ENCODE measurements around the gene LIN7B.

LIN7B gene

GRCh38 chr19:49094505-49095482 is 19.4 kb upstream of the LIN7B start:
- CTCF ChIA-PET, result interaction anchor here (0.6 to 7.1 kb wide), 9 partner anchors 13 to 131 kb away, joined by 3 to 105 read pairs (median 11); no protein-coding TSS in a partner anchor
- H3K4me3 ChIP-seq (ENCODE audit: low read depth, low read length), result no peak overlapping the region
- peaks cover 8% of the 10 kb centered on the region for H3K4me1 ChIP-seq (ENCODE audit: control insufficient read depth, insufficient read depth, low read length)
- peaks cover 85 to 100% of the 10 kb centered on the region in 2 experiments for H3K36me3 ChIP-seq (ENCODE audit: control insufficient read depth in 2 of 2, insufficient read depth in 1 of 2, low read length in 2 of 2)
- POLR2A ChIA-PET, result interaction anchor here (0.6 to 1.3 kb wide), 5 partner anchors 10 to 134 kb away, joined by 3 to 5 read pairs (median 4); partner anchors contain the start of genes LIN7B and RUVBL2
- no peaks in the 10 kb centered on the region for H3K9me3 ChIP-seq (ENCODE audit: control insufficient read depth, insufficient read depth, low read depth, low read length)
- TF ChIP-seq ZNF473 (tag by site-specific recombination; IDR thresholded peaks at IDR 0.05) (no peak), ZIC2 (tag by site-specific recombination; IDR thresholded peaks at IDR 0.05) (peak; percentile 35; the same call in 1 of the 2 replicates)
- no peak overlapping the region; the same call in 1 of the 2 replicates for H3K27ac ChIP-seq (ENCODE audit: extremely low read depth, low read depth, low read length)

- H3K36me3 ChIP-seq (ENCODE audit: control insufficient read depth in 2 of 2, insufficient read depth in 1 of 2, low read length in 2 of 2), result peaks cover 81 to 95% of the 10 kb centered on the region in 2 experiments
- TF ChIP-seq ZBTB44 (tag by site-specific recombination; IDR thresholded peaks at IDR 0.05), result peak; percentile 34; the same call in 1 of the 2 replicates
- TF ChIP-seq ZNF2 (tag by site-specific recombination; IDR thresholded peaks at IDR 0.05), result peak; percentile 94
- peak; percentile 78 for TF ChIP-seq ZNF600 (tag by site-specific recombination; IDR thresholded peaks at IDR 0.05)
- TF ChIP-seq PATZ1 (tag by site-specific recombination; IDR thresholded peaks at IDR 0.05), result peak; percentile 58; the same call in 1 of the 2 replicates
- TF ChIP-seq ZBTB20 (tag by site-specific recombination; IDR thresholded peaks at IDR 0.05), result peak; percentile 75
- no peak for TF ChIP-seq ZFP37 (tag by site-specific recombination; IDR thresholded peaks at IDR 0.05)
- TF ChIP-seq IKZF3 (tag by site-specific recombination; IDR thresholded peaks at IDR 0.05), result peak; percentile 70
- TF ChIP-seq ZNF692 (tag by site-specific recombination; IDR thresholded peaks at IDR 0.05), result peak; percentile 50
- 0 out of 2 replicates have a peak, but pooled peaks have one; percentile 31 for TF ChIP-seq ZNF660 (tag by site-specific recombination; IDR thresholded peaks at IDR 0.05)
- TF ChIP-seq, protein P1, sequence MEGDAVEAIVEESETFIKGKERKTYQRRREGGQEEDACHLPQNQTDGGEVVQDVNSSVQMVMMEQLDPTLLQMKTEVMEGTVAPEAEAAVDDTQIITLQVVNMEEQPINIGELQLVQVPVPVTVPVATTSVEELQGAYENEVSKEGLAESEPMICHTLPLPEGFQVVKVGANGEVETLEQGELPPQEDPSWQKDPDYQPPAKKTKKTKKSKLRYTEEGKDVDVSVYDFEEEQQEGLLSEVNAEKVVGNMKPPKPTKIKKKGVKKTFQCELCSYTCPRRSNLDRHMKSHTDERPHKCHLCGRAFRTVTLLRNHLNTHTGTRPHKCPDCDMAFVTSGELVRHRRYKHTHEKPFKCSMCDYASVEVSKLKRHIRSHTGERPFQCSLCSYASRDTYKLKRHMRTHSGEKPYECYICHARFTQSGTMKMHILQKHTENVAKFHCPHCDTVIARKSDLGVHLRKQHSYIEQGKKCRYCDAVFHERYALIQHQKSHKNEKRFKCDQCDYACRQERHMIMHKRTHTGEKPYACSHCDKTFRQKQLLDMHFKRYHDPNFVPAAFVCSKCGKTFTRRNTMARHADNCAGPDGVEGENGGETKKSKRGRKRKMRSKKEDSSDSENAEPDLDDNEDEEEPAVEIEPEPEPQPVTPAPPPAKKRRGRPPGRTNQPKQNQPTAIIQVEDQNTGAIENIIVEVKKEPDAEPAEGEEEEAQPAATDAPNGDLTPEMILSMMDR (tag by site-specific recombination; IDR thresholded peaks at IDR 0.05), result peak; percentile 94
- TF ChIP-seq SP3 (tag by site-specific recombination; IDR thresholded peaks at IDR 0.05), result no peak
- no peak for TF ChIP-seq HOXC10 (CRISPR knock-in tag; IDR thresholded peaks at IDR 0.05)
- no peak for TF ChIP-seq BCL11A (tag by site-specific recombination; IDR thresholded peaks at IDR 0.05; ENCODE audit: low read depth)
- no peak for TF ChIP-seq PRDM10 (tag by site-specific recombination; IDR thresholded peaks at IDR 0.05)
- TF ChIP-seq ZNF654 (tag by site-specific recombination; IDR thresholded peaks at IDR 0.05; ENCODE audit: low read depth), result peak; percentile 89
- peak; percentile 32 for TF ChIP-seq SP7 (tag by site-specific recombination; IDR thresholded peaks at IDR 0.05)
- TF ChIP-seq ZNF501 (tag by site-specific recombination; IDR thresholded peaks at IDR 0.05), result 0 out of 2 replicates have a peak, but pooled peaks have one; percentile 20
- peak; percentile 95 for TF ChIP-seq ZBTB17 (tag by site-specific recombination; IDR thresholded peaks at IDR 0.05)
These were observed 16.5 kb upstream of the LIN7B start for GRCh38 chr19:49097453-49098288.

More at GRCh38 chr19:49097453-49098288, 16.5 kb upstream of the LIN7B start:
- POLR2A ChIA-PET, result interaction anchor here (0.6 to 1.7 kb wide), 12 partner anchors 9 to 356 kb away, joined by 3 to 11 read pairs (median 4); partner anchors contain the start of genes ALDH16A1 and LIN7B
- Histone ChIP-seq H3K9me3 (ENCODE audit: control insufficient read depth, insufficient read depth, low read depth, low read length) (no peaks in the 10 kb centered on the region), H3K27ac (ENCODE audit: extremely low read depth, low read depth, low read length) (peak overlapping the region; percentile 48), H3K4me3 (ENCODE audit: low read depth, low read length) (no peak overlapping the region), H3K4me1 (ENCODE audit: control insufficient read depth, insufficient read depth, low read length) (peaks cover 8% of the 10 kb centered on the region)
- CTCF ChIA-PET, result interaction anchor here (0.5 to 7.1 kb wide), 50 partner anchors 10 to 546 kb away, joined by 3 to 105 read pairs (median 5); partner anchors contain the start of genes GYS1, LIN7B and RUVBL2

Measured in HEK293 (cell line).